ENCODE results near the gene KAT2B.
"Not testable (repeated sequence)": the region's sequence is repeated elsewhere in the genome, so short reads cannot be mapped to it uniquely, and the experiment has no call there.

KAT2B gene

GRCh38 chr3:20039765-20040547 lies at the start of gene KAT2B:
TSS of gene KAT2B (plus strand) at chr3:20040446. CDS start at chr3:20040478, 32 bp downstream.
- peak; percentile 20 for DNase-seq

GRCh38 chr3:19994796-19995195 lies 45.5 kb upstream of the KAT2B start:
- no peak for DNase-seq

DNA sequence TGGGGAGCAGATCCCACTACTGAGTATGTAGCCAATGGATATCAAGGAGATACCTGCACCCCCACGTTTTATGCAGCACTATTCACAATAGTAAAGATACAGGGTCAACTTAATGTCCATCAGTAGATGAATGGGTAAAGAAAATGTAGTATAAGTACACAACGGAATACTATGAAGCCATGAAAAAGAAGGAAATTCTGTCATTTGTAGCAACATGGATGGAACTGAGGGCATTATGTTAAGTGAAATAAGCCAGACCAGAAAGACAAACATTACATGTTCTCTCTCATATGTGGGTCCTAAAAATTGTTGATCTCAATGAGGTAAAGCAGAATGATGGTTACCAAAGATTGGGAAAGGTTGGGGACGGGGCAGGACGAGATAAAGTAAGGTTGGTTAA lies 42.7 kb upstream of the KAT2B start:
- DNase-seq = no peak

DNA sequence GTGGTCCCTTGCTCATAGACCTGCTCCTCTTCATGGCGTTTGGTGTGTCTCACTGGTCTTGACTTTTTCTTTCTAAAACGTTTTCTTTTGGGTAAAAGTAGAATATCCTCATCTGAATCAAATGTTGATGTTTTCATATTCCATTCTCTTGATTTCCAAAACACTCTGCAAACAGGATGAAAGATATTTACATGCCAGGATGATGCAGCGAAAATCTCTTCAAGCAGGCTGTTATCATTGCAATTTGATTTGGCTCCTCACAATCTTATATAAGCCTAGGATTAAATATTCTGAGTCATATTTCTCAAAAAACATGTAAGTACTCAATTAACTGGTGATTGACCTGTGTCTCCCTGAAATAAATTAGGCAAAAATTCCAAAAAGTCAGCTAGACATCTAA lies 38.3 kb upstream of the KAT2B start:
- DNase-seq = no peak

DNA sequence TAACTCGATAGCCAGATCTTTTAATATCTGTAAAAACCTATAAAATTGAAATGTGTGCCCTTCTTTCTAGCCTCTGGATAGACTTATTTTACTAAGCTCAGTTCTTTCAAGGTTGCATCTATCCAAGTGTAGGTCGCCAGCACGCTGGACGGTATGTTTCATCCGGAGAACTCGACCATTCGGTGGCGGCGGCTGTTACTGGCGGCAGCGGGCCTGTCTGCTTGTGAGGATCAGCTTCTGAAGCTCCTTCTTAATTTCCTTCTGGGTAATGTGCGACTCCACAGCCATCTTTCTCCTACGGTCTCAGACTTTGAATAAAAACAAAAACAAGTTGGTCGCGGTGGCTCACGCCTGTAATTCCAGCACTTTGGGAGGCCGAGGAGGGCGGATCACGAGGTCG lies 32.3 kb upstream of the KAT2B start:
- DNase-seq = no peak

DNA sequence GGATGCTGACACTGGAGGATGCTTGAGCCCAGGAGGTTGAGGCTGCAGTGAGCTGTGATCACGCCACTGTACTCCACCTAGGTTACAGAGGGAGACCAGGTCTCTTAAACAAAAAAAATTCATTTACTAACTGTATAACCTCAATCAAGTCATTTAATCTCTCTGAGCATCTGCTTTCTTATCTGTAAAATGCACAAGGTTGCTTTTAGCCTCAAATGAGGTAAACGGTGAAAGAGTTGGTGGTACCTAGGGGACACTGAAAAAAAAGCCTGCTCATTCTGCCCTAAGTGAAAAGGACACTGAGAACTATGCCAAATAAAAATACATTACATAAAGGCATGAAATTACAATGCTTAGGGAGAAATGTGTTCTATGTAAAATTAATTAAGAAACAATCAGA lies 31.6 kb upstream of the KAT2B start:
- DNase-seq = no peak

GRCh38 chr3:20012164-20012563 lies 28.1 kb upstream of the KAT2B start, which contains the start of gene PP2D1:
TSS of gene PP2D1 (minus strand) at chr3:20012264. CDS start at chr3:20012072, 192 bp downstream.
- no peak for DNase-seq

DNA sequence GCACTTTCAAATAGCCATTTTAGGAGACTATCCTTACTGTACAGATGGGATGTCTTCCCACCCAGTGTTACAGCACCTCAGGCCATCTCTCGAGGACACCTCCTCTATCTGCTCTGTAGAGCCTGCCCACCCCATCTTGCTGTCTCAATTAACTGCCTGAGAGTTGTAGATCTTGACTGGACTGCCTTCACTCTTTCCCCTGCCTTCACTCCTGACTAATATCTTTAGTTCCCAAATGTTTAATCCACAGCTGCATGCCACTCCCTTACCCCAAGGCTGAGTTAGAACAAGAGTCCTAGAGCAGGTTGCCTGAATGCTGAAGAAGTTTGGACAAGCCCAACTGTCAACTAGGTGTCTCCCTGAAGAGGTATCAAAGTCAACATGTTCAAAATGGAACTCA lies 26.9 kb upstream of the KAT2B start:
- DNase-seq = no peak

- DNase-seq = no peak
Observed at GRCh38 chr3:20015525-20015924, 24.7 kb upstream of the KAT2B start.

DNA sequence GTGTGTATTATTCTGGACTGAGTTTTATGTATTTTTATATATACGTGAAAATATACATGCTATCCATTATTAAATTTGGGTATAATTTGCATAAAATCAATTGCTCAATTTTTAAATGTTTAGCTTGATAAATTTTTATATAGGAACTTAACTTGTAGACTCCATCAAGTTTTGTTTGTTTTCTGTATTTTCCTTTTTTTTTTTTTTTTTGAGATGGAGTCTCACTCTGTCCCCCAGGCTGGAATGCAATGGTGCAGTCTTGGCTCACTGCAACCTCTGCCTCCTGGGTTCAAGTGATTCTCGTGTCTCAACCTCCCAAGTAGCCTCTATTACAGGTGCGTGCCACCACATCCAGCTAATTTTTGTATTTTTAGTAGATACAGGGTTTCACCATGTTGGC lies 24.2 kb upstream of the KAT2B start:
- DNase-seq = not testable (repeated sequence)

GRCh38 chr3:20022954-20023622 lies 17.2 kb upstream of the KAT2B start:
- no peak for DNase-seq

GRCh38 chr3:20023623-20024405 lies 16.4 kb upstream of the KAT2B start:
- no peak for DNase-seq

- no peak for DNase-seq
Observed at GRCh38 chr3:20027136-20027535, 13.1 kb upstream of the KAT2B start.

- no peak for DNase-seq
Observed at GRCh38 chr3:20028905-20029331, 11.3 kb upstream of the KAT2B start.

GRCh38 chr3:20031939-20032338 lies 8.3 kb upstream of the KAT2B start:
- not testable (repeated sequence) for DNase-seq

- no peak for DNase-seq
Observed at GRCh38 chr3:20035019-20035418, 5.2 kb upstream of the KAT2B start.

DNA sequence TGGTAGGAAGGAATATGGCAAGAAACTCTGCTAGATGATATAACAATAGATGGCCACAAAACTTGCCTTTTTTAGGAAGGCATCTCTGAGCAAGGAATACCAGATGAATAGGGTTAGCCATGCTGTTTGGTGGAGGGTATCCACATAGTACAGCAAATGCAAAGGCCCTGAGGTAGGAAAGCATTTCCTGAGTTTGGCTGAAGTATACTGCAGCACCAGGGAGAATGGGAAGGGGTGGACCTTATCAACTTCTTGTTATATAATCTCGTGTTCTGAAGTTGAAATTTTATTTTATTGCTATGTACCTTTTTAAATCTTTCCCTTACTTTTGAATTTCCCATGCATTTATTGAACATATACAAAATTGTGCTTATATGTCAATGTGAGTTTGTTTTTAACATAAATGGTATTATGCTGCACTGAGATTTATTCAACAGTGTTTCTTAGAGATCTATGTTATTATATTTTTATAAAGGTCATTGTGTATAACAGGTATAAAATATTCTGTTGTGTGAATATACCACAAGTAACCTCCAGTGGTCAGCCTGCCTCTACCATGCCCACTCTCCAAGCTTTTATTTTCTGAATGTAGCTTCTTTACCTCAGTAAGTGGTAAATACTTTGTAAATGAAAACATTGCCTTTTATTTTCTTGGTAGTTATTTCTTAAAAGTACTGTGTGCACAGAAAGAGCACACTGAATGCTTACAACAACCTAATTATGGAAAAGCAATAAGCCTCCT lies 2.8 kb upstream of the KAT2B start:
- no peak for DNase-seq

- DNase-seq = no peak
Observed at GRCh38 chr3:20038699-20039465, 1.4 kb upstream of the KAT2B start.

DNA sequence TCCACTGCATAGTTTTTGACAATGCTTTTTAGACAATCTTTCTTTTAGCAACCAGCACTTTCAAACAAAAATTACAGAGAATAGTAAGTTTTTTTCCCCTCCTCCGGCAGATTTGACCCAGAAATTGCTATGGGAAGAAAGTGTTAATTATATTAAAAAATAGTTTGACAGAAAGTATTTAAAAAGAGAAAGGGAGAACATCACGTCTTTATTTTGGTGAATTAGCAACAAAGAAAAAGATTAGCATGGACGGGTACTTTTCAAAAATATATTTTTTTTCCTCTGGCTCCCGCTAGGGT lies 831 bp upstream of the KAT2B start:
- no peak for DNase-seq

DNA sequence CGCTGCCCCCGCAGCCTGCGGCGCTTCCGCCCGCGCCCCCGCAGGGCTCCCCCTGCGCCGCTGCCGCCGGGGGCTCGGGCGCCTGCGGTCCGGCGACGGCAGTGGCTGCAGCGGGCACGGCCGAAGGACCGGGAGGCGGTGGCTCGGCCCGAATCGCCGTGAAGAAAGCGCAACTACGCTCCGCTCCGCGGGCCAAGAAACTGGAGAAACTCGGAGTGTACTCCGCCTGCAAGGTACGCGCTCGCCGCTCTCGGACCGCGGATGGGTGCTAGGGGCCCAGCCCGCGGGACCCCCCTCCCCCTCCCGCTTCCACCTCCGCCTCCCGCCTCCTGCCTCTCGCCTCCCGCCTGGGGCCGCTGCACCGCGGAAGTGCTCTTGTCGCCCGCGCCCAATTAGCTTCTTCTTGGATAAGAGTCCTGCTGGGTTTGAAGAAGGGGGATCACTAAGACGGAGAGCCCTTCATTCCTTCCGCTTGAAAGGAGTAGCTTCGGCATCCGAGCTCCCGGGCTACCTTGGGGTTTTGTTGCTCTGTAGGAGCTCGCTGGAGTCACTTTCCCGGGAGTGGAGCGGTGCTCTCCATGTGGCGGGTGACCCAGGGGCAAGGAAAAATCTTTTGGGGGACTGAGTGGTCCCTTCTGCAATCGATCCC lies 426 bp downstream of the KAT2B start:
- DNase-seq = no peak

GRCh38 chr3:20041197-20041780 lies 1.0 kb downstream of the KAT2B start:
- no peak for DNase-seq

All from NCI-H446 treated with DMSO at 0.1 percent for 48 hours (cell line).